DMS79 (cell line): Measurements from ENCODE around the gene AANAT.

ENCODE experiments used
- DNase-seq: peaks from one replicate; lab custom pipeline; 2025; lab: John Stamatoyannopoulos, UW

Gene AANAT

GRCh38 chr17:76468634-76469010 is 1.2 kb downstream of the AANAT start:
- DNase-seq = no peak

- no peak for DNase-seq
Measured at GRCh38 chr17:76469076-76469990, 1.9 kb downstream of the AANAT start.

GRCh38 chr17:76469991-76470739 is 2.8 kb downstream of the AANAT start:
- DNase-seq = no peak

- DNase-seq = no peak
Measured at GRCh38 chr17:76471498-76472257, 4.3 kb downstream of the AANAT start.

DNA sequence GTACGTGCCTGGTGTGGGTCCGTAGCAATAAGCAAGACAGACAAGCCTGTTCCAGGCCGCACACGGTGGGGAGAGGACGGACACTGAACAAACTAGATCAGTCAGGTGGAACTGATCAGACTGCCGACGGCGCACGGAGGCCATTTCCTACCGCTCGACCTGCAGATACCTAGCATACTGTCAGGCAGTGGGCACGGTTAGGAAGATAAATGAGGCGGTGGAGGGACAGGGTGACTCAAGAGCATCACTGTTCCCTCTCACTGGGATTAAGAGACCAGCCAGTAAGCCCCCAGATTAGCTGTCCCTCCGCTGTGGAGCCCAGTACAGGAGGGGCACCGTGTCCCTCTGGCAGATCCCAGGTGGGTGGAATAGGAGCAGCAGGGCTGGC is 4.8 kb downstream of the AANAT start:
- DNase-seq = no peak

DNA sequence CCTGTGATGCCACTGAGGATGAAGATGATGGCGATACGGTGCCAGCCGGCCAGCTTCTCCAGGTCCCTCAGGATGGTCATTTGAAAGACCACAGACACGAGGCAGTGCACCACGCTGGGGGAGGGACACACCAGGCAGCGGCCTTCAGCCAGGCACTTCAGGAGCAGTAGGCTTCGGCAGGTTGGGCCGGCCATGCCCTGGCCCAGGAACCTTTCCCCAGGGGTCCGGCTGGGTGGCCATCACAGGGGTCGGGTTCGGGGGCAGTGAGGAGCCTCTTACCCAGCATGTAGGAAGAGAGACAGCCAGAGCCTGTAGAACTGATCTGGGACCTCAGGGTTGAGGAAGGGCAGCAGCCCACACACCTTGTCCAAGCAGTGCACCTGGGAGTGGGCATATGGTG is 5.3 kb downstream of the AANAT start:
- no peak for DNase-seq

- no peak for DNase-seq
Measured at GRCh38 chr17:76473541-76473985, 6.2 kb downstream of the AANAT start.

DNA sequence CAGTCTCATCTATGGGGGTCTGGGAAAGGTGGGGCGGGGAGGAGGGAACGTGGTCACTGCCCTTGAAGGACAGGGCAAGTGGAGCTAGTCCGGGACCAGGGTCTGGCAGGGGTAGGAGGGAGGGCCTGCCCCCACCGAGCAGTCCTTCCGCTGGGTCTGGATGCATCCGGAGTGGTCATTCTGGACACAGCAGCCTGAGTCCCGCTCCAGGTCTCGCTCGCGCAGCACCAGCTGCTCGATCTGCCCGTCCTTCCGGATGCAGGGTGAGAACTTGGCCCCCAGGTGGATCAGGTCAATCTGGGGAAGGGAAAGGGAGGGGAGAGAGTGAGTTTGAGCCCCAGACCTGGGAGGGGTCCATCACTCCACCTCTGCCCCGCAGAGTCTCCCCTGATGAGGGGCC is 6.8 kb downstream of the AANAT start:
- DNase-seq = no peak

- no peak for DNase-seq
Measured at GRCh38 chr17:76474894-76475293, 7.5 kb downstream of the AANAT start.

GRCh38 chr17:76475302-76475701 is 7.9 kb downstream of the AANAT start:
- no peak for DNase-seq

DNA sequence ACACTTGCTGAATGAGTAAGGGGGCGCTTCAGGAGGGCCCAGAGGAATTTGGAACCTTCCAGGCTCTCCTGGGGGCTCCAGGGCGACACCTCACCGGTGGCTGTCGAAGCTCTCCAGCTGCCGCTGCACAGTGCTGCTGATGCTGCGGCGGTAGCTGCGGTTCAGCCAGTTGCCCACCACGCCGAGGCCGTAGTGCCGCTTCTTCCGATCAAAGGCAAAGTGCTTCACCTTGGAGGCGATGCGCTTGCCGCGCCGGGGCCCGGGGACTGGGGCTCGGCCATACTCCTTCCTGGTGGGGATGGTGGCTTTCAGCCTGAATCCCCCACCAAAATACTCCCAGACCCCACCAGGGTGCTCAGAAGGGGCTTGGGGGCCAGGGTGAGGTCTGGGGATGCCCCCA is 9.3 kb downstream of the AANAT start:
- no peak for DNase-seq

- no peak for DNase-seq
Measured at GRCh38 chr17:76477576-76477975, 10.2 kb downstream of the AANAT start.

GRCh38 chr17:76478097-76478496 is 10.7 kb downstream of the AANAT start:
- DNase-seq = no peak

GRCh38 chr17:76478730-76479514 is 11.5 kb downstream of the AANAT start:
- no peak for DNase-seq

- DNase-seq = no peak
Measured at GRCh38 chr17:76479515-76480060, 12.2 kb downstream of the AANAT start.

- DNase-seq = no peak
Measured at GRCh38 chr17:76480632-76481031, 13.2 kb downstream of the AANAT start.

GRCh38 chr17:76481071-76481655 is 13.8 kb downstream of the AANAT start:
- DNase-seq = no peak

GRCh38 chr17:76484228-76484725 is 16.9 kb downstream of the AANAT start:
- no peak for DNase-seq

DNA sequence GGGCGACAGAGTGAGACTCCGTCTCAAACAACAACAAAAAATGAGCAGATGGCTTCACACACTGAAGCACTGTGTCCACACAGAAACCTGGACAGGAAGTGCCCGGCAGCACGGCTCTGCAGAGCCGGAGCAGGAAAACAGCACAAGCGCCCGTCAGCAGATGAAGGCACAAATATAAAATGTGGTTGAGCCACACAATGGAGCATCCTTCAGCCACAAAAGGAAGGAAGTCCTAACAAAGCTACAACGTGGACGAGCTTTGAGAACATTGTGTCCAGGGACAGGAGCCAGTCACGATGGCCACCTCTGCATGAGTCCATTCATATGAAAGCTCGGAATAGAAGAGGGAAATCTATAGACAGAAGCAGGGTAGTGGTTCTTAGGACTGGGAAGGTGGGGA is 18.2 kb downstream of the AANAT start:
- no peak for DNase-seq

GRCh38 chr17:76487451-76488192 is 20.2 kb downstream of the AANAT start:
- no peak for DNase-seq
